Measurements from ENCODE around the gene GLRA2.

The GLRA2 gene

DNA sequence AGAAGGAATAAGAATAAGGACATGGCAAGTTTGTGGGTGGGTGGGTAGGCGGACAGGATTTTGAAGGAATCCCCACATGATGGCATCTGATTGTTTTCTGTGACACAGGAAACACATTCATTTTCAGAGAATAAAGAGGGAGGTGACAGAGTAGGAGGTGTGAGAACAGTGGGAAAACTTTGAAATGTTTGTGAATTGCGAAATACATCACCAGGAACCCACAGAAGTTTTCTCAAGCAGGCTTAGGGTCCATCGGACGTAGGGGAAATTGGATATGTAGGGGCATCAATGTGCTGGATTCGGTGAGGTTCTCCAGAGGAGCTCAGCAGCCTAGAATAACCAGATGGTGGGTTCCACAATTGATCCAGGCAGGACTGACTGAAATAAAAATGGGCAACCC lies 171.6 kb downstream of the GLRA2 start:
- DNase-seq (ENCODE audit: low read depth, low spot score), result no peak

DNA sequence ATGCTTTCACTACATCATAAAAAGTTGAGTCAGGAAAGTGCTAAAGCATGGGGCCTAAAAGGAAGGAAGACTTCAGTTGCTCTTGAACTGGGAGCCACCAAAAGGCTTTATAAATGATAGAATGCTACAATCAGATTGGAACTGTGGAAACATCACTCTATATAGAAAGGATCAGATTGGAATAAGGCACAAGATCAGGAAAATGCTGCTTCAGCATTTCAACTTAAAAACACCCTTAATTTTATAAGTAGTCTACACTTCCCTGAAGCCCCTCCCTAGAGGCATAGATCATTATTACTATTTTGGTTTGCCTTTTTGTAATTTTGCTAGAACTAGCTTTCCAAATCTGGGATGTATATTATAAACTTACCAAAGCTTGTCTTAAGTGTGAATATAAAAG lies 172.8 kb downstream of the GLRA2 start:
- no peak for DNase-seq (ENCODE audit: low read depth, low spot score)

DNA sequence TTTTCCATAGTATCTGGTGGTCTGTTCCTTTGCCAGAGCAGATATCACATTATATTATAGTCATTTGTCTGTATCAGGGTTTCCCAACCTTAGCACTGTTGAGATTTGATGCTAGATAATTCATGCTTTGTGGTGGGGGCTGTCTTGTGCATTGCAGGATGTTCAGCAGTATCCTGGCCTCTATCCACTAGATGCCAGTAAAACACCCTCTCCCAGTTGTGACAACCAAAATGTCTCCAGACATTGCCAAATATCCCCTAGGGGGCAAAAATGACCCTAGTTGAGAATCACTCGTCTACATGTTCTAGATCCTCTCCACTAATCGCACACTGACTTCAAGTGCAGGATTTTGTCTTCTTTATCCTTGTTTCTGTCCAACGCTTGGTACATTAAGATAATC lies 182.8 kb downstream of the GLRA2 start:
- DNase-seq (ENCODE audit: low read depth, low spot score), result no peak

DNA sequence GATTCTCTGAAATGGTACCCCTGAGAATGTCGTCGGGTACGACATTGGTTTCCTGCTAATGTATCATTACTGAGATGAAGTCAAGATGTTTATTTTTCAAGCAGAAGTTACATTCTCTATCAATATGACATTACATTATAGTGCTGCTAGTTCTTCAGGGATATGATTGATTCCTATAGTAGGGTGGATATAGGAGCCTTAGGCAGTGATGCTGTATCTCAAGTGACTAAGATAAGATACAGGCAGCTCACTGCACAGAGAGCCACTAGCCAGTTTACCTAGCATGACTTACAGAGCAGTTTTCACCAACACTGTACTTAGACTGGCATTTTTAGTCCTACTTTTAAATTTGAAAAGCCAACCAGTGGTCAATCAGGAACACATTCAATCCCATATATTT lies 188.6 kb downstream of the GLRA2 start:
- no peak for DNase-seq (ENCODE audit: low read depth, low spot score)

DNA sequence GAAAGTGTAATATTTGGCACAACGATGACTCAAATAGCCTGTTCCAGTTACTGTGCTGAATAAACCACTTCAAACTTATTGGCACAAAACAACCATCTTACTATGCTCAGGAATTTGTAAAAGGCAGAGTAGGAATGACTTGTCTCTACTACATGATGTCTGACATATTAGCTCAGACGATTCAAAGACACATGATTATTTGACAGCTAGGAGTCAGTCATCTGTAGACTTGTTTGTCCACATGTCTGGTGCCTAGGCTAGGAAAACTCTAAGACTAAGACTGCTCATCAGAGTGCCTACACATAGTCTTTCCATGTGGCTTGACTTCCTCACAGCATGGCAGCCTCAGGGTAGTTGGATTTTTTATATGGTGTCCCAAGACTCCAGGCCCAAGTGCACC lies 189.1 kb downstream of the GLRA2 start:
- peak; percentile 10 for DNase-seq (ENCODE audit: low read depth, low spot score)

DNA sequence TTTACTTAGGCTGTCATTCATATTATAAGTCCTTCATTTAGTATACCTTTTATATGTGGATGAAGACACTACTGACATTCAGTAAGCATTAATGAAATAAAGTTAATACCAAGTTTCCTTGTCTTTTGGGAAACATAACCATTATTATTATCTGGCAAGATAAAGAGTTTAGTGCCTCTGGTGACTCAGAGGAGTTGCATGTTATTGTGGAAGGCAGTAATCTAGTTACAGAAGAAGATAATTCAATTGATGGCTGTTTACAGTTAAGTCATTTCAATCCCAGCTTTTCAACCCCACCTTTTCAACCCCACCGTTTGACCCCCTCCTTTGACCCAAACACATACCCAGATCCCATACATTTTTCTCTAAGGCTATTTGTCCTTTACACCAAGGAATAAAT lies 199.7 kb downstream of the GLRA2 start:
- no peak for DNase-seq (ENCODE audit: low read depth, low spot score)

DNA sequence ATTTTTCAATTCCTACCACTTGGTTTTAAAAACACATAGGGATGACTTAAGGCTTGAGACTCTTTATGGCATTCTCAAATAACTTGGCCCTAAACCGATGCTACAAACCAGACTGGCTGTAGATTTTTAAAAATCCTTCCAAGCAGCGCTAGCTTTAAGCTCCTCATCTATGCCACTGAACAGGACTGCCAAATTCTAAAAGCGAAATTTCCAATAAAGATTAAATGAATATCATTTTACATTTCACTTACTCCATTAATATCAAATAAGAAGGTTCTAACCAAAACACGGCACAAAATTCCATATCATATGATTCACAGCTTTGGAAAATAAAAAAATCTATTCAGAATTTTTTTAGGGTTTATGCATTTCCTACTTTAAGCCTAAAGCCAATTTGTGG lies 209.3 kb downstream of the GLRA2 start:
- DNase-seq (ENCODE audit: low read depth, low spot score), result no peak

DNA sequence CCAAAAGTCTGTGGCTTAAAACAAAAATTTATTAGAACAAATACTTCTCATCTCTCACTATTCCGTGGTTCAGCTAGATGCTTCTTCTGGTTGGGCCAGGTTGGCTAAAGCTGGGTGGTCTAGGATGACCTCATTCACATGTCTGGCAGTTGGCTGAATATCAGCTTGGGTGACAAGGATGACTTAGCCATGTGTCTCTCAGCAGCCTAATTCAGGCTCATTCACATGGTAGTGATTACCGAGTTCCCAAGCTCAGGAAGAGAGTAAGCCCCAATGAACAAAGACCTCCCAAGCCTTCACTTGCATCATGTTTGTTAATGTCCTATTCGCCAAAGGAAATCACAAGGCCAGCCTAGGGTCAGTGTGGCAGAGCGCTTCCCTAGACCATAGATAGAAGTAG lies 224.1 kb downstream of the GLRA2 start:
- no peak for DNase-seq (ENCODE audit: low read depth, low spot score)

DNA sequence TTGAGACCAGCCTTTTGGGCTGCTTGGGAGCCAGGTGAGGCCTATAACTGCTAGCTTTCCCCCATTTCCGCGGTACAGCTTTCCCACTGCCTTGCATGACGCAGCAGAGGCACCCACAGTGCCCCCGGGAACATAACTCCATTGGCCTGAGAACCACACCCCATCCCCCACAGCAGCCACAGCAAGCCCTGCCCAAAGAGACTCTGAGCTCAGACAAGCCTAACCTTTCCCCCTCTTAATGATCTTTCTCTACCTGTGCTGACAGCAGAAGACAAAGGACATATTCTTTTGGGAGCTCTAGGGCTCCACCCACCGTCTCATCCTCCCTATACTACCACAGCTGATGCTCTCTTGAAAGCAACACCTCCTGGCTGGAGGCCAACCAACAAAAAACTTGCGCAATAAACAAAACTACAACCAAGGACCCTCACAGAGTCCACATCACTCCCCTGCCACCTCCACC lies 228.7 kb downstream of the GLRA2 start:
- no peak for DNase-seq (ENCODE audit: low read depth, low spot score)

DNA sequence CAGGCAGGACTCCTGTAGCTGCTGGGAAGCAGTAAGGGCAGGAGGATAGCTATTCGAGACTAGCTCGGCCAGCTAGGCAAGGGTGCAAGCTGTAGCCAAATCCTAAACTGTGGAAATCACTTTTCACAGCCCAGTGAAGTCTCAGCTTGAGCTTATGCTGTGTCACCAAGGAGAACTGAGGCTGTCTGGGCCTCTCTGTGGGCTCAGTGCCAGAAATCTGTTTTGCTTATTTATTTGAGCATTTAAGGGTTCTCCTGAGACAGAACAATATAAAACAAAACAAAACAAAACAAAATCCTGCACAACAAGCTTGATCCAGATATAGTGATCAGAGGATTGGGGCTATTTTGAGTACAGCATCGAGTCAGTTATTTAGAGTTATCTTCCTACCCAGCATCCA lies 246.1 kb downstream of the GLRA2 start:
- no peak for DNase-seq (ENCODE audit: low read depth, low spot score)

DNA sequence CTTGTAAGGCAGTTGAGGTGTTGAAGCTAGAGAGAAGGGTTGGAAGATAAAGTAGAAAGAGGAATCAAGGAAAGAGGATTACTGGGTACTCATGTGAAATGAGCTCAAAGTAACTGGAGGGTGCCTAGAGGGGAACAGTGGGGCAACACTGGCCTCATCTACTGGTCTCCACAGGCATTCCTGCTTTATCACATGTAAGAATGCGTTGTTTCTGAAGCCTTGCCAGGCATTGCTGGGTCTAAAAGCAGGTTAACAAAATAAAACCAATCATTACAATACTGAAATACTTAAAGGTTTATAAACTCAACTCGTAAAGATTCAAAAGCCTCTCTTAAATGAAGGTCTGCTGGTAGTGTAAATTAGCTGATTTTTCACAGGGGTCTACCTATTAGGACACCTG lies 247.6 kb downstream of the GLRA2 start:
- peak; percentile 43 for DNase-seq (ENCODE audit: low read depth, low spot score)

DNA sequence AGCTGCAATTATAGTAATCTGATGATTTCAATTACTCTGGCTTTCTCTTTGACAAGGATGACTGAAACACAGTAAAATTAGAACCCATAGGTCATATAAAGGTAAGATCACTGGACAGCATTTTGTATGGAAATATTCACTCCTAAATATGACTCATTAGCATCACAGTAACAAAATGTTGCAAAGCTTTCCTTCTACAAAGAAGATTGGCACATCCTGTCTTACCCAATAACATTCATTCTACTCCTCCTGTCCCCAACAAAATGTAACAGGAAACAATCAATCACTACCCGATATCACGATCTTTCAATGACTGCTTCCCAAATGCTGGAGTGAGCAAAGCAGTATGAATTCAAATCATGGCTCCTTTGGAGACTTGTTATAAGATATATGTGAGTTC lies 248.2 kb downstream of the GLRA2 start:
- DNase-seq (ENCODE audit: low read depth, low spot score), result peak; percentile 5

DNA sequence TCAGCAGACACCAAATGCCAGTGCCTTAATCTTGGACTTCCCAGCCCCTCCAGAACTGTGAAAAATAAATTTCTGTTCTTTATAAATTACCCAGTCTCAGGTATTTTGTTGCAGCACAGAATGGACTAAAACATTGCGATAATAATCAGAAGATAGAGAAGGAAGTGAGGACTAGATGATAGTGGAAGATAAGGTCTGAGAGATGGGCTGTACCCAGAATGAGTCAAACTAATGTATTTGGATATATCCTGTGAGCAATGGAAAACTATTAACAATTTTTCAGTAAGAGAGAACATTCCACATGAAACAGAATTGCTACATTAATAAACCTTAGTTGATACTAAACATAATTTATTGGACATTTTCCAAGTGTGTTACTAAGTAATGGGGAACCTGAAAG lies 250.2 kb downstream of the GLRA2 start:
- DNase-seq (ENCODE audit: low read depth, low spot score), result no peak
